Measurements from ENCODE around the gene TTYH3.

TTYH3 gene

GRCh38 chr7:2611922-2612321, 19.9 kb upstream of the TTYH3 start:
- H3K36me3 ChIP-seq (ENCODE audit: insufficient read depth), result no peaks in the 10 kb centered on the region
- no peak overlapping the region for H2AFZ ChIP-seq (ENCODE audit: low read depth)
- no peak overlapping the region for H3K4me3 ChIP-seq (IDR thresholded peaks at IDR 0.05; ENCODE audit: insufficient read depth, low read depth, low read length)
- no peak overlapping the region for H3K4me2 ChIP-seq
- H3K4me1 ChIP-seq (ENCODE audit: low read depth, poor library complexity, severe bottlenecking), result no peaks in the 10 kb centered on the region
- no peak overlapping the region for H3K9ac ChIP-seq
- H3K27ac ChIP-seq, result no peak overlapping the region
- H3K79me2 ChIP-seq (ENCODE audit: insufficient read depth, low read depth), result no peaks in the 10 kb centered on the region
- H3K27me3 ChIP-seq (ENCODE audit: insufficient read depth, low read depth), result no peaks in the 10 kb centered on the region; the same call in 1 of the 2 replicates
- TF ChIP-seq, protein P1, sequence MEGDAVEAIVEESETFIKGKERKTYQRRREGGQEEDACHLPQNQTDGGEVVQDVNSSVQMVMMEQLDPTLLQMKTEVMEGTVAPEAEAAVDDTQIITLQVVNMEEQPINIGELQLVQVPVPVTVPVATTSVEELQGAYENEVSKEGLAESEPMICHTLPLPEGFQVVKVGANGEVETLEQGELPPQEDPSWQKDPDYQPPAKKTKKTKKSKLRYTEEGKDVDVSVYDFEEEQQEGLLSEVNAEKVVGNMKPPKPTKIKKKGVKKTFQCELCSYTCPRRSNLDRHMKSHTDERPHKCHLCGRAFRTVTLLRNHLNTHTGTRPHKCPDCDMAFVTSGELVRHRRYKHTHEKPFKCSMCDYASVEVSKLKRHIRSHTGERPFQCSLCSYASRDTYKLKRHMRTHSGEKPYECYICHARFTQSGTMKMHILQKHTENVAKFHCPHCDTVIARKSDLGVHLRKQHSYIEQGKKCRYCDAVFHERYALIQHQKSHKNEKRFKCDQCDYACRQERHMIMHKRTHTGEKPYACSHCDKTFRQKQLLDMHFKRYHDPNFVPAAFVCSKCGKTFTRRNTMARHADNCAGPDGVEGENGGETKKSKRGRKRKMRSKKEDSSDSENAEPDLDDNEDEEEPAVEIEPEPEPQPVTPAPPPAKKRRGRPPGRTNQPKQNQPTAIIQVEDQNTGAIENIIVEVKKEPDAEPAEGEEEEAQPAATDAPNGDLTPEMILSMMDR (conservative IDR thresholded peaks at IDR 0.05; ENCODE audit: low read depth, low read length), result no peak
- H4K20me1 ChIP-seq (ENCODE audit: insufficient read depth), result no peaks in the 10 kb centered on the region

DNA sequence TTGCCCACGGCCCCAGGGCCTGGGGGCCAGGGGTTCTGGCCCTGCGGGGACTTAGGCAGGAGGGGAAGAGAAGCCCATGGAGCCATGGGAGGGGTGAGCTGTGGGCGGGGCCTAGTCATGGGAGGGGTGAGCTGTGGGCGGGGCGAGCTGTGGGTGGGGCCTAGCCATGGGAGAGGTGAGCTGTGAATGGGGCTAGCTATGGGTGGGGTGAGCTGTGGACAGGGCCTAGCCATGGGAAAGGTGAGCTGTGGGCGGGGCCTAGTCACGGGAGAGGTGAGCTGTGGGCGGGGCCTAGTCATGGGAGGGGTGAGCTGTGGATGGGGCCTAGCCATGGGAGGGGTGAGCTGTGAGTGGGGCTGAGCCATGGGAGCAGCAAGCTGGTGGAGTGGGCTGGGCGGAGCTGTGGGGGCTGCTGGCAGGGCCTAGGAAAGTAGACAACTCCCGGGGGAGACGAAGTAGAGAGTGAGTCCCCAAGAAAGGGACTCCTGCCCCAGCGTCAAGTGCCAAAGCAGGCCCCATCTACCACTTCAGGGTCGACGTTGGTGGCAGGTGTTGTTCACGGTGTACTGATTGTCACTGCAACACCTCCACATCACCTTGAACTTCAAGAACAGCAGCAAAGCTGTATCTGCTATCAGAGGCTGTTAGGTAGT, 19.2 kb upstream of the TTYH3 start:
- Histone ChIP-seq H3K9ac (no peak overlapping the region), H3K4me2 (no peak overlapping the region), H3K4me3 (IDR thresholded peaks at IDR 0.05; ENCODE audit: insufficient read depth, low read depth, low read length) (no peak overlapping the region), H3K27ac (no peak overlapping the region), H3K36me3 (ENCODE audit: insufficient read depth) (no peaks in the 10 kb centered on the region), H2AFZ (ENCODE audit: low read depth) (no peak overlapping the region), H3K79me2 (ENCODE audit: insufficient read depth, low read depth) (no peaks in the 10 kb centered on the region), H3K27me3 (ENCODE audit: insufficient read depth, low read depth) (no peaks in the 10 kb centered on the region; the same call in 1 of the 2 replicates), H4K20me1 (ENCODE audit: insufficient read depth) (no peaks in the 10 kb centered on the region), H3K4me1 (ENCODE audit: low read depth, poor library complexity, severe bottlenecking) (no peaks in the 10 kb centered on the region)
- TF ChIP-seq, protein P1 (conservative IDR thresholded peaks at IDR 0.05; ENCODE audit: low read depth, low read length), result no peak

DNA sequence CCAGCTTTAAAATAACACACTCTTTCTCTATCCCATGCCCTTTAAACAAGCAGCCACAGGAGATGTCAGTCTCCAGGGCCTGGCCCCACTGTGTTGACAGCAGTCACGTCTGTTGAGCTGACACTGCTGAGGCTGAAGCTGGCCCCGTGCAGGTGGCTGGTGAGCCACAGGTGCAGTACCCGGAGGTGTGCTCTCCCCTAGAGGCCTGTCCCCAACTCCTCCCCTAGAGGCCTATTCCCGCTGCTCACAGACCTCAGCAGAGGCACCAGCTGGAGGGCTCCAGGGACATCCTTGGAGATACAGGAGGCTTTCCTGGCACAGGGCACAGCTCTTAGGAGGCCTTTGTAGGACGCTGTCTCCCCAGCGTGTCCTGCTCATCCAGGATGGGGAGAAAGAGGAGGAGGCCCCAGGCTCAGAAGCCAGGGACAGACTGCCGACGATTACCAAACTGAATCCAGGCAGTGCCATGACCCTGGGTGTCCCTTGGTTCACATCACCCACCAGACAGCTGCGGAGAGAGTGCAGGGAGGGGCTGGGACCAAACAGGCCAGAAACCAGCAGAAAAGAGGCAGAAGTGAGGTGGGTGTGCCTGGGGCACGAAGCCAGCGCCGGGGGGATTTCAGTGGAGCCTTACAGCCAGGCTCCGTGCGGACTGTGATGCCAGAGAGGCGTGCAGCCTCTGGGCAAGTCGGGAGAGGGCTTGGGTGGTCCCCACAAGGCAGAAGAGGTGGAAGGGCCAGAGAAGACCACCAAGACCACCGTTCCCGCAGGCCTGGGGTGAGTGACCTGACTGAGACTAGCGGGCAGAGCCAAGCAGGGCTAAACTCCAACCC, 18.5 kb upstream of the TTYH3 start:
- Histone ChIP-seq H4K20me1 (ENCODE audit: insufficient read depth) (no peaks in the 10 kb centered on the region), H3K27me3 (ENCODE audit: insufficient read depth, low read depth) (no peaks in the 10 kb centered on the region; the same call in 1 of the 2 replicates), H2AFZ (ENCODE audit: low read depth) (no peak overlapping the region), H3K4me2 (no peak overlapping the region), H3K79me2 (ENCODE audit: insufficient read depth, low read depth) (no peaks in the 10 kb centered on the region), H3K4me1 (ENCODE audit: low read depth, poor library complexity, severe bottlenecking) (no peaks in the 10 kb centered on the region), H3K36me3 (ENCODE audit: insufficient read depth) (no peaks in the 10 kb centered on the region), H3K9ac (no peak overlapping the region), H3K4me3 (IDR thresholded peaks at IDR 0.05; ENCODE audit: insufficient read depth, low read depth, low read length) (no peak overlapping the region), H3K27ac (no peak overlapping the region)
- TF ChIP-seq, protein P1 (conservative IDR thresholded peaks at IDR 0.05; ENCODE audit: low read depth, low read length), result no peak

DNA sequence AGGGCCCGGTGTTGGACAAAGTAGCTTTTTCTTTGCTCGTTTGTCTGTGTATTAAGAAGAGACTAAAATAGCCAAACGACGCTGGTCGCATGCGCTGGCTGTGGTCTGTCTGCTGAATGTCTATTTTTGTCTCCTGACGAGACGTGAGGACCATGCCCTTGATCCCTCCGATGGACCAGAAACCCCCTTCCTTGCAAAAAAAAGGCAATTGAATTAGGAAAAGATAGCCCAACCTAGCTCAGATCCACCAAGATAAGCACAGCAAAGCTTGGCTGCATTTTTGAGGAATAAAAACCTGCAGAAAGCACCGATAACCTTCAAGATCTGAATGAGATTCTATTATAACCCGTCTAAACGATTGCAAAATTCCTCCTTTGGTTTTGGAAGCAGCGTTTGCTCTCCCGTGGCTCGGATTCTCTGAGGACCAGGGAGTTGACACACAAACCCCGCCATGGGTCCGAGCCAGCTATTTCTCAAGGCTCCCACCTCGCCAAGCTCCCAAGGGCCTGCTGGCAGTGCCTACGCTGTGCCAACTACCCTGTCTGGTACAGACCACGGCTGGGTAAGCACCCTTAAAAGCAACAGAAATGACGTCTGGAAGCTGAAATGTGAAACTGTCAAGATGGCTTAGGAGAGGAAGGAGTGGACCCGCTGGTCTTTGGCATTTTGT, 17.7 kb upstream of the TTYH3 start:
- Histone ChIP-seq H3K9ac (no peak overlapping the region), H3K4me3 (IDR thresholded peaks at IDR 0.05; ENCODE audit: insufficient read depth, low read depth, low read length) (no peak overlapping the region), H2AFZ (ENCODE audit: low read depth) (no peak overlapping the region), H3K36me3 (ENCODE audit: insufficient read depth) (no peaks in the 10 kb centered on the region), H3K27me3 (ENCODE audit: insufficient read depth, low read depth) (no peaks in the 10 kb centered on the region; the same call in 1 of the 2 replicates), H3K4me2 (no peak overlapping the region), H4K20me1 (ENCODE audit: insufficient read depth) (no peaks in the 10 kb centered on the region), H3K79me2 (ENCODE audit: insufficient read depth, low read depth) (no peaks in the 10 kb centered on the region), H3K27ac (no peak overlapping the region), H3K4me1 (ENCODE audit: low read depth, poor library complexity, severe bottlenecking) (no peaks in the 10 kb centered on the region)
- TF ChIP-seq, protein P1 (conservative IDR thresholded peaks at IDR 0.05; ENCODE audit: low read depth, low read length), result no peak
